ENCODE results near the gene A2ML1. TPM values are rescaled to one million over a fixed set of nuclear protein-coding genes. Genes with fewer than 3 reads are reported as not detected.

Gene A2ML1
- total and polyA plus RNA-seq, 2 experiments from 2014 or later = not detected

DNA sequence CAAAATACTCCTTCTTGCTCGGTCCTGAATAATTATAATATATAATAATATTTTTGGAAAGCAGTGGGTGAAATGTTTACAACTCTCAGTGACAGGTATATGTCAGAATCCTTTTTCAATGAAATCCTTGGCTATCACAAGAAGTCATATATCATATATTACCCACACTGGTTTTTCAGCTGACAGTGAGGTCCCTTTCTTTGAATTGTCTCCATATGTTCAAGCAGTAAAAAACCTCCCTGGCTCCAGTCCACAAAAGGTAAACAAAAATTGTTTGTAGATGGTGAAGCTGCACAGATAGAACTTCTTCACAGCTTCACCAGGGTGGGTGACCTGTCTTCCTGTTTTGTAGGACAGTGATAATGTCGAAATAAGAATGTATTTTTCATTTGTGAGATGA, 44.0 kb downstream of the A2ML1 start:
- no peaks in the 10 kb centered on the region for H3K27me3 ChIP-seq
- H3K27ac ChIP-seq = no peak overlapping the region
- H3K9me3 ChIP-seq (ENCODE audit: low read depth) = no peaks in the 10 kb centered on the region
- no peak overlapping the region for H3K4me3 ChIP-seq
- TF ChIP-seq, protein P1, sequence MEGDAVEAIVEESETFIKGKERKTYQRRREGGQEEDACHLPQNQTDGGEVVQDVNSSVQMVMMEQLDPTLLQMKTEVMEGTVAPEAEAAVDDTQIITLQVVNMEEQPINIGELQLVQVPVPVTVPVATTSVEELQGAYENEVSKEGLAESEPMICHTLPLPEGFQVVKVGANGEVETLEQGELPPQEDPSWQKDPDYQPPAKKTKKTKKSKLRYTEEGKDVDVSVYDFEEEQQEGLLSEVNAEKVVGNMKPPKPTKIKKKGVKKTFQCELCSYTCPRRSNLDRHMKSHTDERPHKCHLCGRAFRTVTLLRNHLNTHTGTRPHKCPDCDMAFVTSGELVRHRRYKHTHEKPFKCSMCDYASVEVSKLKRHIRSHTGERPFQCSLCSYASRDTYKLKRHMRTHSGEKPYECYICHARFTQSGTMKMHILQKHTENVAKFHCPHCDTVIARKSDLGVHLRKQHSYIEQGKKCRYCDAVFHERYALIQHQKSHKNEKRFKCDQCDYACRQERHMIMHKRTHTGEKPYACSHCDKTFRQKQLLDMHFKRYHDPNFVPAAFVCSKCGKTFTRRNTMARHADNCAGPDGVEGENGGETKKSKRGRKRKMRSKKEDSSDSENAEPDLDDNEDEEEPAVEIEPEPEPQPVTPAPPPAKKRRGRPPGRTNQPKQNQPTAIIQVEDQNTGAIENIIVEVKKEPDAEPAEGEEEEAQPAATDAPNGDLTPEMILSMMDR (IDR thresholded peaks at IDR 0.05; ENCODE audit: low read depth, low read length) = no peak
- no peaks in the 10 kb centered on the region for H3K4me1 ChIP-seq (ENCODE audit: low read depth)
- no peak for DNase-seq (ENCODE audit: low read depth in 1 of 2, low spot score in 1 of 2)
- no peaks in the 10 kb centered on the region for H3K36me3 ChIP-seq

DNA sequence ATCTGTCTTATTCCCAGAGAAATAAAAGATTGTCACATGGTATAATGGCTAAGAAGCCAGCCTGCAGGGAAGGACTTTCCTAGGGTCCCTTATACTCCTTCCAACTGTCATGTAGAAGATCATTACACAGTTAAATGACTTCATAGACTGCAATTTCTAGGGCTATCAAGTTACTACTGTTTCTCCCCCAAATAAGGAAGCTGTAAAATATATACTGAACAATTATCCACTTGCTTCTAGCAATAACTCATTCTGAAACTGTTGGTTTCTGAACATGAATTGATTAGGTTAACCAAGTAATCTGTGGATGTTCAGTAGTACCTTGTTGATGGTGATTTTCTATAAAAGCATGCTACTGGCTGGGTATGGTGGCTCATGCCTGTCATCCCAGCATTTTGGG, 44.6 kb downstream of the A2ML1 start:
- TF ChIP-seq, protein P1 (IDR thresholded peaks at IDR 0.05; ENCODE audit: low read depth, low read length) = no peak
- Histone ChIP-seq H3K27me3 (no peaks in the 10 kb centered on the region), H3K27ac (no peak overlapping the region), H3K4me3 (no peak overlapping the region), H3K4me1 (ENCODE audit: low read depth) (no peaks in the 10 kb centered on the region), H3K9me3 (ENCODE audit: low read depth) (no peaks in the 10 kb centered on the region), H3K36me3 (no peaks in the 10 kb centered on the region)
- no peak for DNase-seq (ENCODE audit: low read depth in 1 of 2, low spot score in 1 of 2)

DNA sequence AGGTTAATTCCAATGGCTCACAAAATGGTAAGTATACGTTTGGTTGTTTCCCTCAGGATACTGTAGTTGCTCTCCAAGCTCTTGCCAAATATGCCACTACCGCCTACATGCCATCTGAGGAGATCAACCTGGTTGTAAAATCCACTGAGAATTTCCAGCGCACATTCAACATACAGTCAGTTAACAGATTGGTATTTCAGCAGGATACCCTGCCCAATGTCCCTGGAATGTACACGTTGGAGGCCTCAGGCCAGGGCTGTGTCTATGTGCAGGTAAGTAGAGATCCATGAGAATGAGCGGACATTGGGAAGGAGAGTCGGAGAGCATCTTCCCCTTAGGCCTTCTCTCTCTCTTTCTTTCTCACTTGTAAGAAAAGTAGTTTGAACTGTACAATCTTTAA, 45.4 kb downstream of the A2ML1 start:
- H3K9me3 ChIP-seq (ENCODE audit: low read depth) = no peaks in the 10 kb centered on the region
- no peaks in the 10 kb centered on the region for H3K27me3 ChIP-seq
- TF ChIP-seq, protein P1 (IDR thresholded peaks at IDR 0.05; ENCODE audit: low read depth, low read length) = no peak
- no peak overlapping the region for H3K4me3 ChIP-seq
- DNase-seq (ENCODE audit: low read depth in 1 of 2, low spot score in 1 of 2) = no peak
- H3K4me1 ChIP-seq (ENCODE audit: low read depth) = no peaks in the 10 kb centered on the region
- H3K36me3 ChIP-seq = no peaks in the 10 kb centered on the region
- no peak overlapping the region for H3K27ac ChIP-seq

DNA sequence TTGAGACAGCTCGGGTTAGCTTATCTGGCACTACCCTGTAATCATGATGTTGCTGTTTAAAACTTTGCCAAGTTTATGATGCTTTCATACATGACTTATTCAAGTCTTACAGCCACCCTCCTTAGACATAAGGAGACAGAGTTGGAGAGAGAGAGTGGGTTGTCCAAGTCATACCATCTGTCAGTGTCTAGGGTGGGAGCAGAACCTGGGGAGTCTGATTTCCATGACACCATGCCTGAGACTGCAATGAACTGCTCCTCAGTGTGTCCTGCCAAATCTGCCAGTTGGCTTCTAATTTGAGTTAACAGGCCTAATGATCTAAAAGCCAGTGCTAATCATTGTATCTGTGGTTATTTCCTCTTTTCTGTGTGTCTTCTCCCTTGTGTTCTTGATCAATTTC, 48.2 kb downstream of the A2ML1 start:
- H3K4me1 ChIP-seq (ENCODE audit: low read depth) = no peaks in the 10 kb centered on the region
- TF ChIP-seq, protein P1 (IDR thresholded peaks at IDR 0.05; ENCODE audit: low read depth, low read length) = no peak
- no peak overlapping the region for H3K27ac ChIP-seq
- H3K4me3 ChIP-seq = no peak overlapping the region
- no peaks in the 10 kb centered on the region for H3K36me3 ChIP-seq
- no peaks in the 10 kb centered on the region for H3K9me3 ChIP-seq (ENCODE audit: low read depth)
- DNase-seq (ENCODE audit: low read depth in 1 of 2, low spot score in 1 of 2) = no peak
- no peaks in the 10 kb centered on the region for H3K27me3 ChIP-seq

DNA sequence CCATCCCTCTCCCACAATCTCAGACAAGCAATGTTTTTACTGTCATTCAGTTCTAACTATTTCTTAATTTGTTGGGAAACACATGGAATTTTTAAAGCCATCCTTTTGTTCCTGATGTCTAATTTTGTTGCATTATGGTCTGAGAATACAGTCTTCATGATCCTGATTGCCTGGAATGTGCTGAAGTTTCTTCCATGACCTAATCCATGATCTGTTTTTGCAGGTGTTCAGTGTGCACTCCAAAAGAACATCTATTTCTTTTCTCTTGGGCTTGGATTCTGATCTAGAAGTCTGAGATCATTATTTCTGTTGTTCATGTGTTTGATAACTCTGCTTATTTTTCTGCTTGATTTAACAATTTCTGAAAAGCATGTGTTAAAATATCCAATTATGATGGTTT, 48.6 kb downstream of the A2ML1 start:
- DNase-seq (ENCODE audit: low read depth in 1 of 2, low spot score in 1 of 2) = no peak

More for the DNA sequence above, 48.6 kb downstream of the A2ML1 start:
- H3K27ac ChIP-seq = no peak overlapping the region
- H3K4me1 ChIP-seq (ENCODE audit: low read depth) = no peaks in the 10 kb centered on the region
- no peaks in the 10 kb centered on the region for H3K36me3 ChIP-seq
- H3K9me3 ChIP-seq (ENCODE audit: low read depth) = no peaks in the 10 kb centered on the region
- TF ChIP-seq, protein P1 (IDR thresholded peaks at IDR 0.05; ENCODE audit: low read depth, low read length) = no peak
- no peaks in the 10 kb centered on the region for H3K27me3 ChIP-seq
- H3K4me3 ChIP-seq = no peak overlapping the region
